ENCODE measurements around the gene CFAP97. TPM values are rescaled to one million over a fixed set of nuclear protein-coding genes. Genes with fewer than 3 reads are reported as not detected.
A peak's percentile ranks its signal among the peaks of the same experiment; 100 is the strongest.

The CFAP97 gene
- total and polyA plus RNA-seq, 9 of the 15 experiments (the other 6 are each of a cell fraction or from before 2014, with no cell fraction given), result 17.3 to 57.8 (median 44.4) TPM

DNA sequence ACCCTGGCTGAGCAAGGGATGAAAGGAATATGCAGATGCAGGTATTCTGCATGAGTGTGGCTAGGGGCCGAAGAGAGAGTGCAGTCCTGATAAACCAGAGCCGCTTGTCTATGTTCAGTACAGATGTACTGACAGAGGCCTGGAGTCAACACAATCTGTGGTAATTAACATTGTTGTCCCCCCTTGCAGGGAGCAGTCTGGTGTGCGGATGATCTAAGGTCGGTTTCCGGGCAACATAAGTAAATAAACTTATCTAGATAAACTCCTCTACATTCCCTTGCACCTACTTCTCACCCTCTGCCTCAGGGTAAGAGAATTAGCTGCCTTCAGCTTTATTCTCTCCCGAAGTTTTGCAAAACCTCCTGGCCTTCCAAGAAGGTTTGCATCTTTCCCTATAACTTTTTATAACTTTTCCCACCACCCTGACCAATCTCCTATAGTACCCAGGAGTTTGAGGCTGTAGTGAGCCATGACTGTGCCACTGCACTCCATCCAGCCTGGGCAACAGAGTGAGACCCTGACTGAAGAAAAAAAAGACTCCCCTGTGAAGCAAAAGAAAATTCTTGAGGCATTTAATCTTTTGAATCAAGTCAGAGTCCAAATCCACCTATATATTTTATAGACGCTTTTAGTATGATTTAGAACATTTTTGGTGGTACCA lies 32.2 kb upstream of the CFAP97 start (continued):
- TF ChIP-seq ZNF146 (CRISPR knock-in tag; IDR thresholded peaks at IDR 0.05; ENCODE audit: unreplicated experiment), result no peak
- no peak for TF ChIP-seq AFF4 (CRISPR knock-in tag; IDR thresholded peaks at IDR 0.05)
- no peak for TF ChIP-seq MECOM (CRISPR knock-in tag; IDR thresholded peaks at IDR 0.05)
- TF ChIP-seq ESRRA (IDR thresholded peaks at IDR 0.05; ENCODE audit: borderline replicate concordance, low read depth), result 0 out of 2 replicates have a peak, but pooled peaks have one; percentile 27
- no peak for TF ChIP-seq NR1H2 (CRISPR knock-in tag; IDR thresholded peaks at IDR 0.05)
- no peak for TF ChIP-seq TAF9B (IDR thresholded peaks at IDR 0.05; ENCODE audit: partially characterized antibody)
- no peak for TF ChIP-seq ZNF79 (CRISPR knock-in tag; IDR thresholded peaks at IDR 0.05; ENCODE audit: low read depth)
- TF ChIP-seq RERE (CRISPR knock-in tag; IDR thresholded peaks at IDR 0.05; ENCODE audit: borderline replicate concordance), result no peak
- no peak for TF ChIP-seq MIER1 (IDR thresholded peaks at IDR 0.05; ENCODE audit: low read depth)
- TF ChIP-seq ZNF354B (CRISPR knock-in tag; IDR thresholded peaks at IDR 0.05), result no peak
- TF ChIP-seq HIVEP1 (CRISPR knock-in tag; IDR thresholded peaks at IDR 0.05), result no peak
- TF ChIP-seq, protein P1, sequence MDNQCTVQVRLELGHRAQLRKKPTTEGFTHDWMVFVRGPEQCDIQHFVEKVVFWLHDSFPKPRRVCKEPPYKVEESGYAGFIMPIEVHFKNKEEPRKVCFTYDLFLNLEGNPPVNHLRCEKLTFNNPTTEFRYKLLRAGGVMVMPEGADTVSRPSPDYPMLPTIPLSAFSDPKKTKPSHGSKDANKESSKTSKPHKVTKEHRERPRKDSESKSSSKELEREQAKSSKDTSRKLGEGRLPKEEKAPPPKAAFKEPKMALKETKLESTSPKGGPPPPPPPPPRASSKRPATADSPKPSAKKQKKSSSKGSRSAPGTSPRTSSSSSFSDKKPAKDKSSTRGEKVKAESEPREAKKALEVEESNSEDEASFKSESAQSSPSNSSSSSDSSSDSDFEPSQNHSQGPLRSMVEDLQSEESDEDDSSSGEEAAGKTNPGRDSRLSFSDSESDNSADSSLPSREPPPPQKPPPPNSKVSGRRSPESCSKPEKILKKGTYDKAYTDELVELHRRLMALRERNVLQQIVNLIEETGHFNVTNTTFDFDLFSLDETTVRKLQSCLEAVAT (IDR thresholded peaks at IDR 0.05), result no peak
- peak; percentile 62 for TF ChIP-seq ARID1B (IDR thresholded peaks at IDR 0.05)
- TF ChIP-seq ZNF668 (CRISPR knock-in tag; IDR thresholded peaks at IDR 0.05), result no peak
- no peak for TF ChIP-seq SRF (CRISPR knock-in tag; IDR thresholded peaks at IDR 0.05)
- TF ChIP-seq ZNF316 (IDR thresholded peaks at IDR 0.05), result no peak
- TF ChIP-seq RBBP5 (IDR thresholded peaks at IDR 0.05; ENCODE audit: borderline replicate concordance, insufficient read depth, low read length, poor library complexity, severe bottlenecking), result no peak
- 0 out of 4 replicates have a peak, but pooled peaks of 1 of the 2 experiments have one; percentile 24 for TF ChIP-seq MAZ (CRISPR knock-in tag; conservative IDR thresholded peaks at IDR 0.05 in 1 of 2, IDR thresholded peaks at IDR 0.05 in 1 of 2)
